C4-2B (cell line): Measurements from ENCODE around the gene DPP7.

Source experiments
- CTCF ChIP-seq: fragments of 450-650 bp; conservative IDR thresholded peaks from 2 replicates; pipeline ENCODE4 v1.5.1; 2017; ENCODE audit warnings: mild to moderate bottlenecking
- ZFX ChIP-seq: fragments of 450-650 bp; IDR thresholded peaks from 2 replicates; pipeline ENCODE4 v1.6.1; 2017

GRCh38 chr9:137134191-137134590 is 19.7 kb upstream of the DPP7 start:
- no peak for TF ChIP-seq CTCF
- no peak for TF ChIP-seq ZFX
